Fibroblast of lung (primary cell): ENCODE measurements around the gene STEAP2.

ENCODE experiments used
- CTCF ChIP-seq, 2 donors: IDR thresholded peaks in 1 of 2; conservative IDR thresholded peaks in 1 of 2; 1 replicate in 1 of 2; 2 replicates in 1 of 2; pipeline ENCODE4 v1.5.1; 2011 to 2012; ENCODE audit warnings: low read length in 2 of 2, control low read depth in 1 of 2, inconsistent platforms in 1 of 2, low read depth in 1 of 2, mild to moderate bottlenecking in 1 of 2
- EZH2 ChIP-seq: IDR thresholded peaks from 2 replicates; pipeline ENCODE4 v1.5.1; 2012; ENCODE audit warnings: low read length, control low read depth, mild to moderate bottlenecking; ENCODE audit errors: missing control alignments

GRCh38 chr7:90225601-90226000 lies 14.1 kb downstream of the STEAP2 start:
- TF ChIP-seq CTCF (conservative IDR thresholded peaks at IDR 0.05 in 1 of 2, IDR thresholded peaks at IDR 0.05 in 1 of 2; ENCODE audit: low read depth in 1 of 2, low read length in 2 of 2) (no peak), EZH2 (no peak)
